ENCODE results near the gene COX6A1.

DNA sequence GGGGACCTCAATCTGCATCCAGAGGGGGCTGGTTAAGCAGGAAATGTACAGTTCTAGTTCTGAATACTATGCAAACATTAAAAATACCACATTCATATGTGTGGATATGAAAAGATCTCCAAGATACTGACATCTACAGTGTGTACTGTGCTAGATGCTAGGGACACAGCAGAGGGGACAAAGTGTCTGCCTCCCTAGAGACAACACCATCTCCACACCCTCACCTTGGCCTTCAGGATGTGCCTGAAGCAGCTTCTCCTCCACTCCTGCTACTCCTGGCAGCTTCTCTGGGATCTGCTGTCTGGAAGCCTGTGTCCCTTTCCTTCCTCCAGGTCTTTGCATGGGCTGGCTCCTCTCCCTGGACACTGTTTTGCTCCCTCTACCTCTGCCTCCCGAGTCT is 42.3 kb downstream of the COX6A1 start:
- no peak for TF ChIP-seq CTCF (IDR thresholded peaks at IDR 0.05)
- no peak for TF ChIP-seq EZH2 (IDR thresholded peaks at IDR 0.05; ENCODE audit: borderline replicate concordance, insufficient read depth, low read depth, low read length, poor library complexity, severe bottlenecking)

All from B cell (primary cell).